GM21825 (cell line): ENCODE measurements around the gene FRAT1.
A peak's percentile ranks its signal among the peaks of the same experiment; 100 is the strongest.

ENCODE experiments used
- ATAC-seq: cut with Tn5 transposase; IDR thresholded peaks from one replicate; pipeline ENCODE4 v1.9.1; 2021; ENCODE audit warnings: mild to moderate bottlenecking, moderate library complexity; ENCODE audit not compliant: unreplicated experiment

FRAT1 gene

GRCh38 chr10:97307866-97308780, 10.9 kb upstream of the FRAT1 start:
- ATAC-seq, result no peak

- ATAC-seq, result no peak
Observed at GRCh38 chr10:97311111-97311626, 7.9 kb upstream of the FRAT1 start.

GRCh38 chr10:97312897-97313296, 6.2 kb upstream of the FRAT1 start:
- no peak for ATAC-seq

- ATAC-seq, result no peak
Observed at GRCh38 chr10:97314671-97315070, 4.4 kb upstream of the FRAT1 start.

GRCh38 chr10:97319671-97320479, 804 bp downstream of the FRAT1 start:
- ATAC-seq, result peak; percentile 42

- ATAC-seq, result no peak
Observed at GRCh38 chr10:97320480-97321031, 1.5 kb downstream of the FRAT1 start.

GRCh38 chr10:97321032-97321803, 2.1 kb downstream of the FRAT1 start:
- ATAC-seq, result no peak

GRCh38 chr10:97321804-97322190, 2.7 kb downstream of the FRAT1 start:
- ATAC-seq, result no peak

GRCh38 chr10:97323501-97323900, 4.4 kb downstream of the FRAT1 start:
- ATAC-seq, result no peak

- ATAC-seq, result no peak
Observed at GRCh38 chr10:97325754-97326153, 6.7 kb downstream of the FRAT1 start.

GRCh38 chr10:97327348-97328294, 8.6 kb downstream of the FRAT1 start:
- ATAC-seq, result no peak

- ATAC-seq, result no peak
Observed at GRCh38 chr10:97328646-97329453, 9.8 kb downstream of the FRAT1 start.

GRCh38 chr10:97329766-97330165, 10.7 kb downstream of the FRAT1 start:
- ATAC-seq, result no peak

GRCh38 chr10:97331153-97331703, 12.2 kb downstream of the FRAT1 start:
- no peak for ATAC-seq

GRCh38 chr10:97332591-97333350, 13.7 kb downstream of the FRAT1 start:
- ATAC-seq, result no peak

- ATAC-seq, result no peak
Observed at GRCh38 chr10:97333351-97333600, 14.2 kb downstream of the FRAT1 start.

GRCh38 chr10:97333601-97334369, 14.7 kb downstream of the FRAT1 start:
- peak; percentile 21 for ATAC-seq
